Mucosa of rectum (tissue), 2 donors: ENCODE results near the gene GHITM.

Experiments
- H3K27ac ChIP-seq, 2 donors: one replicate each; pipeline ENCODE4 v1.7.0; 2013; ENCODE audit warnings: inconsistent platforms in 2 of 2, low read depth in 2 of 2, low read length in 2 of 2
- H3K27me3 ChIP-seq, 2 donors: one replicate each; pipeline ENCODE4 v1.7.0; 2013; ENCODE audit warnings: low read length in 2 of 2; ENCODE audit not compliant: control insufficient read depth in 2 of 2, insufficient read depth in 2 of 2
- H3K36me3 ChIP-seq, 2 donors: one replicate each; pipeline ENCODE4 v1.7.0; 2013; ENCODE audit warnings: low read length in 2 of 2; ENCODE audit not compliant: control insufficient read depth in 2 of 2, insufficient read depth in 2 of 2
- H3K4me1 ChIP-seq, 2 donors: one replicate each; pipeline ENCODE4 v1.7.0; 2013; ENCODE audit warnings: low read length in 2 of 2, mild to moderate bottlenecking in 1 of 2; ENCODE audit not compliant: control insufficient read depth in 2 of 2, insufficient read depth in 2 of 2
- H3K4me3 ChIP-seq, 2 donors: one replicate each; pipeline ENCODE4 v1.7.0; 2013; ENCODE audit warnings: low read length in 2 of 2
- H3K9ac ChIP-seq, 2 donors: one replicate each; pipeline ENCODE4 v1.7.0; 2013; ENCODE audit warnings: low read length in 2 of 2, low read depth in 1 of 2, mild to moderate bottlenecking in 1 of 2
- H3K9me3 ChIP-seq, 2 donors: one replicate each; pipeline ENCODE4 v1.7.0; 2013; ENCODE audit warnings: low read length in 2 of 2; ENCODE audit not compliant: control insufficient read depth in 2 of 2
- donor health status: healthy.
- donor health status: Normal muscosa, but diverticular disease.

The GHITM gene

GRCh38 chr10:84185526-84186175 is 46.3 kb downstream of the GHITM start:
- no peaks in the 10 kb centered on the region for H3K9me3 ChIP-seq
- H3K4me1 ChIP-seq: peaks cover 9 to 18% of the 10 kb centered on the region in 2 donors
- H3K4me3 ChIP-seq: no peak overlapping the region
- H3K36me3 ChIP-seq: peaks cover 6 to 7% of the 10 kb centered on the region in 2 donors
- no peaks in the 10 kb centered on the region for H3K27me3 ChIP-seq
- no peak overlapping the region for H3K27ac ChIP-seq
- H3K9ac ChIP-seq: no peak overlapping the region

GRCh38 chr10:84188815-84189214 is 49.5 kb downstream of the GHITM start:
- H3K36me3 ChIP-seq: peaks cover 2 to 6% of the 10 kb centered on the region in 2 donors
- H3K9ac ChIP-seq: no peak overlapping the region
- peaks cover 14 to 23% of the 10 kb centered on the region in 2 donors for H3K4me1 ChIP-seq
- no peaks in the 10 kb centered on the region for H3K9me3 ChIP-seq
- H3K27me3 ChIP-seq: peaks cover 0 to 2% of the 10 kb centered on the region in 2 donors
- H3K27ac ChIP-seq: peak overlapping the region; percentile 37 to 60
- H3K4me3 ChIP-seq: no peak overlapping the region

DNA sequence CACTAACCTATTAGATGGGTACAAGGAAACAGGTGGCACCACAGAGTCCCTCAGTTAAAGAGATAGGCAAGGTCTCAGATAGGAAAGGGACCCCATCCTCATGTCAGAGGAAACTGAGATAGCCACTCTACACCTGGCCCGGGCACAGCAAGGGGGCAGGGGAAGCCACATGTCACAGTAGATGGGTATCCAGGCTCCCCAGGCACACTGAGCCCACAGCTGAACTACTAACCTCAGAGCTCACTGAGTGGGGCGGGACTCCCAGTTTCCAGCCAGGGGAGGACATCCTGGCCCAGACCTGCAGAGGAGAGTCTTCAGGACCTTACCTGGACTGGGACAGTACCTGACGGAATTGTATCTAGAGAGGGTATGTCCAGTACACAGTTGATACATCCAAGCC is 51.3 kb downstream of the GHITM start:
- no peak overlapping the region for H3K9ac ChIP-seq
- no peaks in the 10 kb centered on the region for H3K36me3 ChIP-seq
- peaks cover 15 to 29% of the 10 kb centered on the region in 2 donors for H3K4me1 ChIP-seq
- peaks cover 2 to 3% of the 10 kb centered on the region in 2 donors for H3K27me3 ChIP-seq
- no peak overlapping the region for H3K4me3 ChIP-seq
- no peak overlapping the region for H3K27ac ChIP-seq
- no peaks in the 10 kb centered on the region for H3K9me3 ChIP-seq

- Histone ChIP-seq H3K9ac (no peak overlapping the region), H3K9me3 (no peaks in the 10 kb centered on the region), H3K36me3 (no peaks in the 10 kb centered on the region), H3K4me1 (peaks cover 19 to 34% of the 10 kb centered on the region in 2 donors), H3K27ac (no peak overlapping the region), H3K27me3 (peaks cover 2 to 3% of the 10 kb centered on the region in 2 donors), H3K4me3 (no peak overlapping the region)
Measured at GRCh38 chr10:84191106-84191505, 51.8 kb downstream of the GHITM start.

DNA sequence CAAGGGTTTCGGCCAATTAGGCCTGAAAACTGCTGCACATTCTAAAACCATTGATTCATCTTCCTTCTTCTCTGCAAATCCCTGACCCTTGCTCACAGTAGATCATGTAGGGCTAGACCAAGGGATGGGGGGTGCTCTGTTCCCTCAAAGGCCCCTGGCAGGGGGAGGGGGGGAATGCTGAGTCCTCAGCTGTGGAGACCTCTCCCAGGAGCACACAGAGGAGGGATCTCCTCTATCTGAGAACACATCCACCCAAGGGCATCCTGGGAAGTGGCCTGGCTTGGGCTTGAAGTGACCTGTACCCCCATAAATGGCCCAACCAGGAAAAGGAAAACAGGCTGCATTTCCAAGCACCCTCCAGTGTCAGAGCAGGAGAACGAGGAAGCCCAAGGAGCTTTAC is 54.0 kb downstream of the GHITM start:
- Histone ChIP-seq H3K9me3 (no peaks in the 10 kb centered on the region), H3K9ac (no peak overlapping the region), H3K36me3 (no peaks in the 10 kb centered on the region), H3K4me3 (no peak overlapping the region), H3K27me3 (peaks cover 2 to 3% of the 10 kb centered on the region in 2 donors), H3K27ac (no peak overlapping the region), H3K4me1 (peaks cover 39 to 54% of the 10 kb centered on the region in 2 donors)

- H3K9me3 ChIP-seq: no peaks in the 10 kb centered on the region
- H3K9ac ChIP-seq: peak overlapping the region in 1 of 2 donors; percentile 90
- H3K27ac ChIP-seq: peak overlapping the region in 1 of 2 donors; percentile 93
- H3K27me3 ChIP-seq: peaks cover 2 to 3% of the 10 kb centered on the region in 2 donors
- peaks cover 39 to 56% of the 10 kb centered on the region in 2 donors for H3K4me1 ChIP-seq
- H3K36me3 ChIP-seq: no peaks in the 10 kb centered on the region
- peak overlapping the region; percentile 59 to 76 for H3K4me3 ChIP-seq
Measured at GRCh38 chr10:84193846-84194423, 54.6 kb downstream of the GHITM start.

- Histone ChIP-seq H3K4me1 (peaks cover 44 to 60% of the 10 kb centered on the region in 2 donors), H3K27me3 (peaks cover 2 to 3% of the 10 kb centered on the region in 2 donors), H3K4me3 (peak within 1 kb of the TSS; percentile 75 to 76), H3K9ac (peak within 1 kb of the TSS; percentile 79 to 90), H3K36me3 (no peaks in the 10 kb centered on the region), H3K27ac (peak within 1 kb of the TSS; percentile 89 to 93), H3K9me3 (no peaks in the 10 kb centered on the region)
Measured at GRCh38 chr10:84194424-84195043, 55.2 kb downstream of the GHITM start, which contains the start of gene CDHR1. CDHR1 (plus strand) TSS chr10:84194537; CDS start chr10:84194761, 224 bp downstream.

DNA sequence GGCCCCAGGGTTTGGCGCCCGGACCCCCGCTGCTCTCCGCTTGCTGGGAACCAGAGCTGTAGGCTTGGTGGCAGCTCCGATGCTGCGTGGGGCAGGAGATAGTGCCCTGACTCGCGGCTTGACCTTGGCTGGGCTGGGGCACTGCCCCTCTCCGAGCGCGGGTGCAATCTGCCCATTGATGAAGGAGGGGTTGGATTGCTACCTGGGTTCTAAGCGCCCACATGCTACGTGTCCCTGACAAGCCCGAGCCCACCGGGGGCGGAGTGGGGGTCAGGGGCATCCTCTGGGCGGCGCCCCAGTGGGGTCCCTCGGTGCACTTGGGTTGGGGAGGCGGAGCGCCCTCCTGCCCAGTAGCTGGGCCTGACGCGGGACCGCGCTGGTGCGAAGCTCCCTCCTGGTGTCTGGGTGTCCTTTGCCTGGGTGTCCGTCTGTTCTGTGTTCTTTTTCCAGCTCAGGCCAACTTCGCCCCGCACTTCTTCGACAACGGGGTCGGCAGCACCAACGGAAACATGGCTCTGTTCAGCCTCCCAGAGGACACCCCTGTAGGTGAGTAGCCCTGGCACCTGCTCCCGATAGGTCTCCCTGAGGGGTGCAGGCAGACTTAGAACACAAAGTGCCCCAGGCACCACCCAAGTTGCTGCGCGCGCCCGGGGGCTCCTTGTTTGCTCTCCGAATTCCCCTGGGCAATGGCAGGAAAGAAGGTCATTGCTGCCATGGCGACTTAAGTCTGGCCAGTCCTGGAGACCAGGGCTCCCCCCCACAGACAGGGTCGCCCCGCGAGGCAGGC is 55.9 kb downstream of the GHITM start:
- peaks cover 2 to 3% of the 10 kb centered on the region in 2 donors for H3K27me3 ChIP-seq
- no peaks in the 10 kb centered on the region for H3K9me3 ChIP-seq
- H3K36me3 ChIP-seq: no peaks in the 10 kb centered on the region
- peak overlapping the region; percentile 89 to 93 for H3K27ac ChIP-seq
- peak overlapping the region; percentile 75 to 76 for H3K4me3 ChIP-seq
- H3K4me1 ChIP-seq: peaks cover 50 to 63% of the 10 kb centered on the region in 2 donors
- peak overlapping the region; percentile 79 to 90 for H3K9ac ChIP-seq

GRCh38 chr10:84196083-84196482 is 56.8 kb downstream of the GHITM start:
- peaks cover 2 to 3% of the 10 kb centered on the region in 2 donors for H3K27me3 ChIP-seq
- peak overlapping the region; percentile 75 to 76 for H3K4me3 ChIP-seq
- H3K27ac ChIP-seq: peak overlapping the region; percentile 89 to 93
- no peaks in the 10 kb centered on the region for H3K9me3 ChIP-seq
- H3K9ac ChIP-seq: peak overlapping the region; percentile 79 to 90
- H3K4me1 ChIP-seq: peaks cover 58 to 71% of the 10 kb centered on the region in 2 donors
- H3K36me3 ChIP-seq: no peaks in the 10 kb centered on the region
